Measurements from ENCODE around the gene NPC2. TPM values are rescaled to one million over a fixed set of nuclear protein-coding genes. Genes with fewer than 3 reads are reported as not detected.

The NPC2 gene
- total RNA-seq, 1 experiment from 2014 or later, result 137 TPM

- no peak overlapping the region for H2BK20ac ChIP-seq (ENCODE audit: low read depth, low read length, poor library complexity, severe bottlenecking)
- H3K14ac ChIP-seq (ENCODE audit: insufficient read depth, low read length), result no peak overlapping the region; the same call in 1 of the 2 replicates
- H3K27me3 ChIP-seq (ENCODE audit: insufficient read depth, low read length), result no peaks in the 10 kb centered on the region
- H3K23me2 ChIP-seq (ENCODE audit: insufficient read length, low read depth, low read length, poor library complexity, severe bottlenecking), result no peaks in the 10 kb centered on the region
- no peak overlapping the region for H3K56ac ChIP-seq (ENCODE audit: insufficient read length, low read depth, low read length)
- Mint-ChIP-seq H3K9me3 (no peaks in the 10 kb centered on the region), H3K27me3 (ENCODE audit: low read depth) (peaks cover 23% of the 10 kb centered on the region), H3K4me1 (peaks cover 36 to 38% of the 10 kb centered on the region in 2 experiments), H3K36me3 (ENCODE audit: insufficient read depth in 1 of 3, low read depth in 3 of 3) (no peaks in the 10 kb centered on the region), H3K4me3 (no peak overlapping the region; a peak in 1 of 5 replicates), H3K27ac (no peak overlapping the region)
- H2BK5ac ChIP-seq (ENCODE audit: insufficient read length, low read length), result no peak overlapping the region
- no peaks in the 10 kb centered on the region for H3K9me3 ChIP-seq (ENCODE audit: control insufficient read depth, low read depth, low read length)
- H2AFZ ChIP-seq (ENCODE audit: low read length), result no peak overlapping the region
- TF ChIP-seq, protein P1, sequence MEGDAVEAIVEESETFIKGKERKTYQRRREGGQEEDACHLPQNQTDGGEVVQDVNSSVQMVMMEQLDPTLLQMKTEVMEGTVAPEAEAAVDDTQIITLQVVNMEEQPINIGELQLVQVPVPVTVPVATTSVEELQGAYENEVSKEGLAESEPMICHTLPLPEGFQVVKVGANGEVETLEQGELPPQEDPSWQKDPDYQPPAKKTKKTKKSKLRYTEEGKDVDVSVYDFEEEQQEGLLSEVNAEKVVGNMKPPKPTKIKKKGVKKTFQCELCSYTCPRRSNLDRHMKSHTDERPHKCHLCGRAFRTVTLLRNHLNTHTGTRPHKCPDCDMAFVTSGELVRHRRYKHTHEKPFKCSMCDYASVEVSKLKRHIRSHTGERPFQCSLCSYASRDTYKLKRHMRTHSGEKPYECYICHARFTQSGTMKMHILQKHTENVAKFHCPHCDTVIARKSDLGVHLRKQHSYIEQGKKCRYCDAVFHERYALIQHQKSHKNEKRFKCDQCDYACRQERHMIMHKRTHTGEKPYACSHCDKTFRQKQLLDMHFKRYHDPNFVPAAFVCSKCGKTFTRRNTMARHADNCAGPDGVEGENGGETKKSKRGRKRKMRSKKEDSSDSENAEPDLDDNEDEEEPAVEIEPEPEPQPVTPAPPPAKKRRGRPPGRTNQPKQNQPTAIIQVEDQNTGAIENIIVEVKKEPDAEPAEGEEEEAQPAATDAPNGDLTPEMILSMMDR (conservative IDR thresholded peaks at IDR 0.05), result no peak
- WGBS (ENCODE audit: extremely low coverage, insufficient read length, low lambda C conversion rate), result no CpG with 5 or more reads among the region's 10 CpGs
- no peak overlapping the region for H3T11ph ChIP-seq (ENCODE audit: low read length)
- no peak overlapping the region for H2BK15ac ChIP-seq (ENCODE audit: low read depth, low read length)
- H3K23ac ChIP-seq (ENCODE audit: insufficient read length, low read depth, low read length), result no peak overlapping the region
- H3K79me2 ChIP-seq (ENCODE audit: insufficient read depth, low read length), result no peaks in the 10 kb centered on the region
- H4K5ac ChIP-seq (ENCODE audit: insufficient read length, low read depth, low read length), result no peak overlapping the region
- H3K4me1 ChIP-seq (ENCODE audit: insufficient read depth, low read length), result peaks cover 5% of the 10 kb centered on the region; the same call in 1 of the 2 replicates
- H2BK12ac ChIP-seq (ENCODE audit: insufficient read length, low read depth, low read length), result no peak overlapping the region
- no peak overlapping the region for H4K91ac ChIP-seq (ENCODE audit: insufficient read length, low read depth, low read length)
- no peak overlapping the region for H3K4ac ChIP-seq (ENCODE audit: low read depth, low read length)
- peak; percentile 23 for DNase-seq
- no peak overlapping the region for H4K8ac ChIP-seq (replicated peaks; ENCODE audit: insufficient read length, low read depth, low read length)
- no peak overlapping the region for H3K4me2 ChIP-seq (ENCODE audit: insufficient read depth, insufficient read length, low read length)
- H3K27ac ChIP-seq (ENCODE audit: insufficient read length, low read depth, low read length), result no peak overlapping the region
- H3K9ac ChIP-seq (ENCODE audit: extremely low read depth, insufficient read length, low read length), result no peak overlapping the region
- H2BK120ac ChIP-seq (ENCODE audit: low read depth, low read length, poor library complexity, severe bottlenecking), result no peak overlapping the region
- no peak overlapping the region for H2AK5ac ChIP-seq (ENCODE audit: insufficient read length, low read length)
- no peaks in the 10 kb centered on the region for H4K20me1 ChIP-seq (ENCODE audit: control insufficient read depth, insufficient read depth, insufficient read length)
- H3K79me1 ChIP-seq (ENCODE audit: insufficient read depth, low read depth, low read length, poor library complexity, severe bottlenecking), result no peaks in the 10 kb centered on the region
- H3K18ac ChIP-seq (ENCODE audit: insufficient read length, low read depth, low read length), result no peak overlapping the region
Observed at GRCh38 chr14:74509587-74510222, 16.6 kb upstream of the NPC2 start.
